Adrenal gland (tissue), 5 donors: Measurements from ENCODE around the gene NUDT4B.
"Not testable (repeated sequence)": the region's sequence is repeated elsewhere in the genome, so short reads cannot be mapped to it uniquely, and the experiment has no call there.

Experiments used
- CTCF ChIP-seq, 6 experiments: fragments of 450-650 bp in 4 of 6; fragments of 200-600 bp in 2 of 6; sonication (generic) in 1 of 6; IDR thresholded peaks; 1 replicate in 5 of 6; 2 replicates in 1 of 6; pipeline versions ENCODE4 v1.5.1 to v1.8.0; 2016 to 2021; ENCODE audit warnings: antibody characterized with exemption in 6 of 6, mild to moderate bottlenecking in 2 of 6, moderate library complexity in 1 of 6
- POLR2A ChIP-seq, 2 donors: fragments of 450-650 bp; IDR thresholded peaks; one replicate each; pipeline ENCODE4 v1.6.1; 2017; ENCODE audit warnings: antibody characterized with exemption in 2 of 2, mild to moderate bottlenecking in 2 of 2, moderate library complexity in 1 of 2
- donor health status: DM: no; HTN: no; CAD: no.

- not testable (repeated sequence) for TF ChIP-seq POLR2A, CTCF (IDR thresholded peaks at IDR 0.05)
These were observed 734 bp downstream of the NUDT4B start for GRCh38 chr1:148749335-148749681.
